Measurements from ENCODE around the gene CEP295NL.

- no peak for TF ChIP-seq CTCF (IDR thresholded peaks at IDR 0.05)
- no peak for TF ChIP-seq POLR2A (IDR thresholded peaks at IDR 0.05)
These were observed 23.3 kb downstream of the CEP295NL start for GRCh38 chr17:78879635-78880186.
